Measurements from ENCODE around the gene ROBO2.

Gene ROBO2

GRCh38 chr3:77052733-77053670 is 13.1 kb downstream of the ROBO2 start:
- no peak for DNase-seq (ENCODE audit: low read depth, low spot score)

DNA sequence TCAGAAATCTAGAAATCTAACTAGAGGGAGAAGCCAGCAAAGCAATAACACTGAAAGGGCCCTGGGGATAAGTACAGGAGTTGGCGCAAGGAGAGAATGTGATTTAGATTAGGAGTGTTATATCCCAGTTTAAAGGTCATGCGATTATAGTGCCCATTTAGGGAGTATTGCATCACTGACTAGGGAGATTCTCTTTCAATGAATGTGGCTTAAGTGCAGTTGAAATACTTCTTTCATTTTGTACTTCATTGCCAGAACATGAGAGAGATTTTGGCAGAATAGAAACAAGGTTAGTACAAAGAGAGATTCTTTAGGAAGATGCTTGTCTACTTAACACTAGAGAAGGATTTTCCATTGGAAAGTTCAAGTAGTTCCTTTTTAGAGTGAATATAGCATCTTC is 13.9 kb downstream of the ROBO2 start:
- no peak for DNase-seq (ENCODE audit: low read depth, low spot score)

DNA sequence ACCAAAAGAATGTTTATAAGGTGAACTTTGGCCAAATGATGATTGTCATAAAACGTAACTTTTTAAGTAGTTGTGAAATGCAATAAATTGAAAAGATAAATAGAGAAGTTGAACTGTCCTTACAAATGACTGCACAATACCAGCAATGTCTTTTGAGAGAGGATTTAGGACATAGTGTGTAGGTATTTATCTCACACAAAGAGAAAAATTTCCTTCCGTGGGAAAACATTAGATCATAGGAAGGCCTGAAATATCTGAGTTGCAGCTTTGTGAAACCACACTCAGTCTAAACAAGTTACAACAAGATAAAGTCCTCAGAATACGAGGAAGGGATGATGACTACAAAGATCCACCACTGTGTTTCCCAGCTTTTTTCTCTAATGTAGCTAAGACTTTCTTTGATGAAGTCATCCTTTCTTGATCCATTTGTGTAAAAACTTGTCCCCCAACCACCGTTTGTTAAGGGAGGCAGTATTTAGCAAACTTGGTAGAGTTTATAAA is 16.0 kb downstream of the ROBO2 start:
- no peak for DNase-seq (ENCODE audit: low read depth, low spot score)

DNA sequence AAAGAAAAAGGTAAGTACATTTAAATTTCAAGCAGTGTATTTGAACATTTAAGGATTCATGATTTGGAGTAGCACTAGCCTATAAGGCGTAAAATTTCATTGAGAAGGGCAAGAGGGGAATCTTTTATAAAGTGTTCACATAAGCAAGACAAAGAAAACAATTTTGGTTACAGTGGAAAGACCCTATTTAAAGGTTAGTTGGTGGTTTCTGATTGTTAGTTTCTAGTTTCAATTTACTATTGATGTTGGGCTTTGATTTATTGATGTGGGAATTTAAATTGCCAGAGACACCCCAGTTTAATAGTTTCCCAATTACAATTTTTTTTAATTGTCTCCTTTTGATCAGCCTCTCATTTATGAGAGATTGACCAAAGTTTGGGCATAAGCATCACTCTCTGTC is 19.5 kb downstream of the ROBO2 start:
- no peak for DNase-seq (ENCODE audit: low read depth, low spot score)

GRCh38 chr3:77063423-77063822 is 23.5 kb downstream of the ROBO2 start:
- DNase-seq (ENCODE audit: low read depth, low spot score) = no peak

DNA sequence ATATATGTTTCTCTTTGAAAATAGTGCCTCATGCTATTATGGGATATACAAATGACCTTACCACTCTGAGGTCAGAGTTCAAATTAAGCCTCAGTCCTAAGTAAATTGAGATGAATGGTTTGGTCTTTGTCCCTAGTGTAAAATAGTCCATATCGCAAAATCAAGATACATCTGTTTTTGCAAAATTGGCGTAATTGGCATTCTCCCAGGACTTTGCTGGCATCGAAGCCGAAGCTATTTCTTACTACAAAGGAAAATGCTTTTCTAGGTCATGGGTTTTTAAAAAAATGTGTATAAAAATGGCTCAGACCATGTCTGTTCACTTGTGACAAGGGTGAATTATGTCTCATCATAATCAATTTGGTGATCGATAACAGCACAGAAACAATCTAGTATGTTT is 25.9 kb downstream of the ROBO2 start:
- DNase-seq (ENCODE audit: low read depth, low spot score) = no peak

DNA sequence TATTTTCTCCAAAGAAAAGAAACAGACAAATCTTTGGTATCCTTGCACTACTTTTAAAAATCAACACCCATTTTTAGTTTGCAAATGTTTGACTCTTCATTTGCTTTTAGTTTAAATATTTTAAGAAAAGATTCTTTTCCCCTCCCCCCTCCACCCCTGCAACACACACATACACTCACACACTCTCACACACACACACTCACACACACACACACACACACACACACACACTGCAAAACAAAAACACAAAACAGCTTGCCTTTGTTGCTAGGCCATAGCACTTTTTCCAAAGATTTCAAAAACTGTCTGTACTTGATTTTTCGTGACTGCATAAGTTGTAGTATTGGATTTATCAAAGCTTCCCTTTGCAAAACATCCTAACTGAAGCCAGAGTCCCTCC is 26.9 kb downstream of the ROBO2 start:
- no peak for DNase-seq (ENCODE audit: low read depth, low spot score)

DNA sequence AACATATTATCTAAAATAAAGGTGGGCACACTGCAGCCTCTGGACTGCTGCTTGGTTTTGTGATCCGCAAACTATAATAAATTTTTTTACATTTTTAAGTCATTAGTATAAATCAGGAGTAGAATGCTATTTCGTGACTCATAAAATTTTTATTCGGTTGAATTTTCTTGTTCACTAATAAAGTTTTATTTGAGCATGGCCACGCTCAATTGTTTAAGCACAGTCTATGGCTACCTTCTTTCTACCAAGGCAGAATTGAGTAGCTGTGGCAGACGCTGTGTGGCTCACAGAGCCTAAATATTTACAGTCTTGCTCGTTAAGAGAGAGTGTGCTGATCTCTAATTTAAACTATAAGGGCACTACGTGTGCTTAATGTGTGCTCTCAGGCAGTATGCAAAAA is 28.9 kb downstream of the ROBO2 start:
- DNase-seq (ENCODE audit: low read depth, low spot score) = no peak

DNA sequence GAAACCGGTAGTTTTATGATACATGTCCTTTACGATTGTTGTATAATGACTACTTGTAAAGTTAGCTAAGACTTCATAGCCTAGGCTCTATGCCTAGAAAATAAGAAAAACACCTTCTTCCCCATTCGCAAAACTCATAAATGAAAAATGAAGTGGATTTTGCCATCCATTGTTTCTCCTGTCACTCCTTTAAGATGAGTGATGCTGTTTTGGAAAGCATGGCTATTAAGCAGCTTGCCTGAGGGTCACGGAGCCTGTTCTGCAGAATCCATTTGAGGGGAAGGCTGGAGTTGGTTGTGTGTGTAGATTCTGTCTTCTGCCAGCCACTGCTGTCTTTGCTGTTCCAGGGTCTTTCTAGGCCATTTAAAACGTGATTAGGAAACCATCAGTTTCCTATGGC is 31.5 kb downstream of the ROBO2 start:
- no peak for DNase-seq (ENCODE audit: low read depth, low spot score)

DNA sequence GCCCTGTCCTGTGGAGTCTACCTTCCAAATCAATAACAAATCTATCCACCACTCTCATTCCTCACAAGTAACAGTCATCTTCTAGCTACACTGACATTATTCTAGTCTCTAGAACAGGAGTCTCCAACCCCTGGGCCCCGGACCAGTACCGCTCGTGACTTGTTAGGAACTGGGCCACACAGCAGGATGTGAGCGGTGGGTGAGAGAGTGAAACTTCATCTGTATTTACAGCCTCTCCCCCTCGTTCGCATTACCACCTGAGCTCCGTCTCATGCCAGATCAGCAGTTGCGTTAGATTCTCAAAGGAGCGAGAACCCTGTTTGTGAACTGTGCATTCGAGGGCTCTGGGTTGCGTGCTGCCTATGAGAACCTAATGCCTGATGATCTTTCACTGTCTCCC is 31.9 kb downstream of the ROBO2 start:
- DNase-seq (ENCODE audit: low read depth, low spot score) = no peak

DNA sequence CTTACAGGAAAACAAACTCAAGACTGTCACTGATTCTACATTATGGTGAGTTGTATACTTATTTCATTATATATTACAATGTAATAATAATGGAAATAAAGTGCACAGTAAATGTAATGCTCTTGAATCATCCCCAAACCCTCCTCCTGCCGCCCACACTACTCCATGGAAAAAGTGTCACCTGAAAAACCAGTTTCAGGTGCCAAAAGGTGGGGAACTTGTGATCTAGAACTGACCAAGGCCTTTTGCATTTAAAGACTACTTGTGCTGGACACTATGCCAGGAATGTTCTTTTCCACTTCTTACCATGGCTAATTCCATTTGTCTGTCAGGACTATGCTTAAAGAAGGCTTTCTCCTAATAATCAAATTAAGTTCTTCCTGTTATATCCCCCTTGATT is 32.3 kb downstream of the ROBO2 start:
- DNase-seq (ENCODE audit: low read depth, low spot score) = no peak

DNA sequence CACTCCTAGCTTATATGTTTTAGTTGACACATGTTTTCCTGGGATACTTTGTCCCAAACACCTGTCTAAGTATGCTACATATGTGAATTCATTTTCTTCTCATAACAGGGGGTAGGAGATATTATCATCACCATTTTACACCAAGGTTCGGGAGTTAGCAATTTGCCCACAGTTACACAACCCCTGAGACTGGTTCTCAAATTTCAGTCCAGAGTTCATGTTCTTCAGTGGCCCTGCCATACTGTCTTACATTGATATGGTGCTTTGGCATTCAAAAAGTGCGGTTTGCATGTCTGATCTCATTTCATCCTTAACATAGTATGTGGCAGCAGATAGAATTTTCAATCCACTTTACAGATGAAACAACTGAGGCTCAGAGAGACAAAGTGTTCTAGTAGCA is 38.4 kb downstream of the ROBO2 start:
- DNase-seq (ENCODE audit: low read depth, low spot score) = no peak

DNA sequence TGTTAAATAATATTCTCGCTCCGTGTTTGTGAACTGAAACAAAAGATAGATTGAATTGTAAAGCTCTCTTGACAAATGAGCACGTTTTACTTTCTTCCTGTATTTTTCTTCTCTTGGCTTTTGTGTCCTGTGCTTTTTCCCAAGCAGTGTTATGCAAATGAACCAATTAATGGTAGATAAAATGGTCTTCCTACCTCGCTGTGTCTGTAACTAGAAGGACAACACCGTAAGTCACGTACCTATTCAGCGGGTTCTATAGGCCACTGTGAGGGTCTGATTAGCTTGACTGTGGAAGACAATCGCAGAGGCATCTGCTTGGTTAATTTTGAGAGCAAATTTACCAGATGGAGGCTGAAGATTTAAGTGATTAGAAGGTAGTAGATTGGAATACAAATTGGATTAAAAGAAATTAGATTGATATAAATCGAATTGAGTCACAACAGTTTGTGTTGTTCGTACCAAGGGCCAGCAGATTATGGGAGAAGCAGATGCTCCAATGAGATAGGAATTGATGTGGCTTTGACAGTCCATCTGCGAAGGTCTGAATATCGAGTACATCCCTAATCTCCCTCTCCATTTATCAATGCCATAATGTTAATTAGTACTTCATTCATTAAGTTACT is 40.2 kb downstream of the ROBO2 start:
- no peak for DNase-seq (ENCODE audit: low read depth, low spot score)

- DNase-seq (ENCODE audit: low read depth, low spot score) = peak; percentile 90
Observed at GRCh38 chr3:77081240-77081661, 41.4 kb downstream of the ROBO2 start.

- no peak for DNase-seq (ENCODE audit: low read depth, low spot score)
Observed at GRCh38 chr3:77084511-77084910, 44.6 kb downstream of the ROBO2 start.

GRCh38 chr3:77086408-77086807 is 46.5 kb downstream of the ROBO2 start:
- DNase-seq (ENCODE audit: low read depth, low spot score) = no peak

- no peak for DNase-seq (ENCODE audit: low read depth, low spot score)
Observed at GRCh38 chr3:77091809-77092208, 51.9 kb downstream of the ROBO2 start.

GRCh38 chr3:77093101-77093500 is 53.2 kb downstream of the ROBO2 start:
- no peak for DNase-seq (ENCODE audit: low read depth, low spot score)

GRCh38 chr3:77096145-77096544 is 56.2 kb downstream of the ROBO2 start:
- no peak for DNase-seq (ENCODE audit: low read depth, low spot score)

DNA sequence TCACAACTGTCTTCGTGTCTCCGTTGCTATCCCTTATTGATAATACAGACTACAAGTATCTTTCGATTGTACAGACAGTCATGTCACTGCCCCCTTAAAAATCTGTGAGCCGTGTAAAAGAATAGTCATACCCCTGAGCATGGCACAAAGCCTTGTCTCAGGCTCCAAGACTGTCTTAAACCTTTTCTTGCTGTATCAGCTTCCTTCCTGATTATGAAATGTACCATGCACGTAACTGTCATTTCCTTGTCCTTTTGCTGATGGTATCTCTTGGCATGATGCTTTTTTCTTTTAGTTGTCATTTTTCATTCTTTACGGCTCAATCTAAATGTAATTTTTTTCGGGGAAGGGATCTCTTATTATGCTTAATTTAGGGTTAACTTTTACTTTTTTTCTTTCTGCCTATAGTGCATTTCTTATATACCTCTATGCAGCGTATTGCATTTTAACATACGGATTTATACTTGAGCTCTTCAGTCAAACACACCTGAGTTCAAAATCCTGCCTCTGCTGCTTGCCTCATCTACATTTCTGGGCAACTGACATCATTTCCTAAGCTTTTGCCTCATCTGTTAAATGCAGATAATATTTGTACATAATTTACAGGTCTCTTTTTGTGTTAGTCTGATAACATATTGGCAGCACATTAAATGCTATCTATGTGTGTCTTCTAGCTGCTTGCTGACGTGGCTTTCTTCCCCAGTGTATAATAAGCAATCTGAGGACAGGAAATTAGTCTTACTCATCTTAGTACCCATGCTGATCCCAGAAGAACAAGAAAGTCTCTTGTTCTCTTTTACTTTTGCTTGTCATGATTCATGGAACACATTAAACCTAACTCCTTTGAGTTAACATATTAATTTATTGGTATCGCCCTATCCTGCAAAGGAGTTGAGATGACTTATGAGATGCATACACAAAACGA is 57.3 kb downstream of the ROBO2 start:
- DNase-seq (ENCODE audit: low read depth, low spot score) = no peak

DNA sequence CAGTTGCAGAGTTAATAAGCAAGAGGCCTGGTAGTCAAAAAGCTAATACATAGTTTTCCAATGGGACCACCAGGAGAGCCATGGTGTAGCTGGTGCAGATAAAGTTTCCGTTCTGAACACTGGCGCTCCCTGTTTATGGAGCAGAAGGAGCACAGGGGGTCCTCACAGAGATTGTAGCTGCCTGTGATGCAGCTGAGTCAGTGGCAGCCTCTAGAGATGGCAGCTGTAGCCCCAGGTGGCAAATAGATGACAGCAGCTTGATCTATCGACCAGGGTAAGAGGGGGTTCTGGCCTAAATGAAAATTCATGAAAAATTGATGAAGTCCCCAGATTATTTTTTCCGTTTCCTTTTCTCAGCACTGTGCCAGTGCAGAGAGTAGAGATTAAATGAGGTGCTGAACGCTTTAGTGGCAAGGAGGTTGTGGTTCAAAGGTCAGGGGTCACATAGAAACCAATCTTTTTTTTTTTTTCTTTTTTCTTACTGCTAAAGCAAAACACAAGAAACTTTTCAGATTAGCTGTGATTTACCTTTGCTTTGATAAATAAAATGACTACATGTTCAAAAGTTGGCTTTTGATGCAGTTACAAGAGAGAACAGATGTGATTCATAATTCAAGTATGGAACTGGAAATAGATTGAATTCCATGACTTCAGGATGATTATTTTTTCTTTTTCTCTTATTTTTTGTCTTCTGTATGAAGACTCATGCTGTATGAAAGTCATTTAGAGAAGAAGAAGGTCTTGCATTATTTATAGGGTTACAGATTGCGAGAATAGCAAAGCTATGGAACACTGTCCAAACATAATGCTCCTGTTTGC is 63.3 kb downstream of the ROBO2 start:
- DNase-seq (ENCODE audit: low read depth, low spot score) = peak; percentile 18

Measured in astrocyte of the hippocampus (primary cell).